A673 (cell line): Measurements from ENCODE around the gene SLC23A2. TPM values are rescaled to one million over a fixed set of nuclear protein-coding genes. Genes with fewer than 3 reads are reported as not detected.

ENCODE experiments used
- BruUV-seq: library from RNA; stranded (reverse); fragments of 400-500 nt; replicated peaks from 2 replicates; lab custom pipeline; 2021; lab: Mats Ljungman, UMichigan
- CTCF ChIA-PET: fragments of 300-600 bp; sonication (Branson Sonifier 250); formaldehyde crosslinking; loops from one replicate; lab custom pipeline; 2022; ENCODE audit warnings: antibody characterized with exemption; lab: Charles Lee
- POLR2A ChIA-PET: fragments of 300-600 bp; sonication (Branson Sonifier 250); formaldehyde crosslinking; loops from one replicate; lab custom pipeline; 2022; ENCODE audit warnings: antibody characterized with exemption; ENCODE audit not compliant: low non-redundant PET; lab: Charles Lee
- DNase-seq: peaks from one replicate; pipeline ENCODE4 v3.0.0-alpha.2; 2015; ENCODE audit warnings: low spot score
- H3K27ac ChIP-seq: fragments of 200-600 bp; sonication (generic); 2 replicates; pipeline ENCODE4 v1.5.1; 2016; ENCODE audit warnings: mixed run types, low read depth, mild to moderate bottlenecking, mixed read lengths, antibody characterized with exemption, low read length; ENCODE audit not compliant: poor library complexity, severe bottlenecking
- H3K27me3 ChIP-seq: fragments of 200-600 bp; sonication (generic); replicated peaks from 2 replicates; pipeline ENCODE4 v1.6.1; 2017; ENCODE audit warnings: mixed run types, low read depth, mild to moderate bottlenecking, mixed read lengths, antibody characterized with exemption, low read length; ENCODE audit not compliant: insufficient read depth, poor library complexity
- H3K36me3 ChIP-seq: fragments of 200-600 bp; sonication (generic); 2 replicates; pipeline ENCODE4 v1.6.1; 2016; ENCODE audit warnings: mixed run types, mild to moderate bottlenecking, mixed read lengths, antibody characterized with exemption, low read length; ENCODE audit not compliant: insufficient read depth, poor library complexity, severe bottlenecking
- H3K4me1 ChIP-seq: fragments of 200-600 bp; sonication (generic); 2 replicates; pipeline ENCODE4 v1.6.1; 2017; ENCODE audit warnings: mixed run types, mild to moderate bottlenecking, mixed read lengths, antibody characterized with exemption, low read length; ENCODE audit not compliant: insufficient read depth, poor library complexity, severe bottlenecking
- H3K4me3 ChIP-seq: fragments of 200-600 bp; sonication (generic); 2 replicates; pipeline ENCODE4 v1.5.1; 2016; ENCODE audit warnings: low read depth, mixed run types, mild to moderate bottlenecking, mixed read lengths, low read length; ENCODE audit not compliant: poor library complexity, severe bottlenecking
- H3K9me3 ChIP-seq: fragments of 200-600 bp; sonication (generic); 2 replicates; pipeline ENCODE4 v1.6.1; 2016; ENCODE audit warnings: mixed run types, low read depth, mild to moderate bottlenecking, mixed read lengths, antibody characterized with exemption, low read length; ENCODE audit not compliant: poor library complexity, severe bottlenecking
- EZH2 ChIP-seq: fragments of 200-600 bp; sonication (generic); IDR thresholded peaks from 2 replicates; pipeline ENCODE4 v1.6.1; 2017; ENCODE audit warnings: borderline replicate concordance, low read depth, mild to moderate bottlenecking, mixed read lengths, antibody characterized with exemption, low read length; ENCODE audit not compliant: poor library complexity, severe bottlenecking
- intact Hi-C: fragments of 100-400 bp; cut with micrococcal nuclease; formaldehyde crosslinking; loops from one replicate; pipeline ENCODE4 v1.10.0; 2022; ENCODE audit not compliant: unreplicated experiment
- total RNA-seq: library from RNA; stranded (reverse); gene quantifications from 2 replicates; pipeline ENCODE4 v1.2.3, GENCODE V29; 2021
- TF ChIP-seq, protein P1 (sequence below): fragments of 300-800, 200-600 bp; sonication (generic); conservative IDR thresholded peaks from 2 replicates; pipeline ENCODE4 v1.5.1; 2017; ENCODE audit warnings: low read depth, mild to moderate bottlenecking, antibody characterized with exemption, low read length, moderate library complexity, mixed read lengths

Gene SLC23A2
- total RNA-seq, 1 experiment from 2014 or later: 29.4 TPM

DNA sequence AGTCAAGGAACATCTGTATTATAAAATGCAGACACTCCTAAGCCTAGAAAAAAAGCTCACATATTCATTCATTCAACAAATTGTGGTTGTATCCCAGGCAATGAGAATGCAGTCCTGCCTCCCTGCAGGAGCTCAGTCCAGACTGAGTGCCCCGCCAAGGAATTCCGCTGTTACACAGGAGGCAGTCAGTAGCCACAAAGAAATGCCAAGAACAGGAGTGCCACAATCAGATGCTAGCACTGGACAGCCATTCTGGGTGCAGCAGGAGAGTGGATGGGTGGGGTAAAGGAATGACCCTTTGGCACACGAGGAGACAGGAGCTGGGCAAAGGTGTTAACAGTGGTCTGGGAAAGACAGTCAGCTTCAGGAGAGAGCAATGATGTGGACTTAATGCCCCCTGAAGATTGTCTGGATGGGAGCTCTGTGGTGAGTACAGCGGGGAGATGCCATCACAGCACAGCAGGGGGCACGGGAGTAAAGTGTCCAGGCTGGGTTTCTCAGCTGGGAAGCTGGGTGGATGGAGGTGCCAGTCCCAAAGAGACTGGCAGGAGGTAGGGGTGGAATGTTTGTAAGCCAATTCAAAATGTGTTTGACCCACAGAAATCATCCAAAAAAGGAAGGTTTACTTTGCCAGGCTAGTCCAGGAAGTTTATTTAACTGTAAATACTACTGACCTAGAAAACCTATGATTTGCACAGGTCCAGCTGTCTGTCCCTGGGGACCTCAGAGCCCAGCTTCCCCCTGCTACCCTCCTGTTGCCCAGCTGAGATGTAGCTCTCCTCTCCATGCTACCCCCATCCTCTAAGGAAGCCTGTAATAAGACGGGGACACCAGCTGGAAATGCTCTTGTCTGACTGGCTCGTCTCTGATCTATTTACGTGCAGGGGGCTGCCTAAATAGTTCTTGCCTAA lies 84.1 kb downstream of the SLC23A2 start:
- BruUV-seq: no TSS peak
- POLR2A ChIA-PET: no interaction called here
- DNase-seq: no peak
- Histone ChIP-seq H3K36me3 (no peaks in the 10 kb centered on the region), H3K27me3 (no peaks in the 10 kb centered on the region), H3K4me1 (no peaks in the 10 kb centered on the region), H3K9me3 (no peaks in the 10 kb centered on the region), H3K4me3 (no peak overlapping the region), H3K27ac (no peak overlapping the region)
- CTCF ChIA-PET: no interaction called here
- intact Hi-C loops: no loop called here
- TF ChIP-seq, protein P1, sequence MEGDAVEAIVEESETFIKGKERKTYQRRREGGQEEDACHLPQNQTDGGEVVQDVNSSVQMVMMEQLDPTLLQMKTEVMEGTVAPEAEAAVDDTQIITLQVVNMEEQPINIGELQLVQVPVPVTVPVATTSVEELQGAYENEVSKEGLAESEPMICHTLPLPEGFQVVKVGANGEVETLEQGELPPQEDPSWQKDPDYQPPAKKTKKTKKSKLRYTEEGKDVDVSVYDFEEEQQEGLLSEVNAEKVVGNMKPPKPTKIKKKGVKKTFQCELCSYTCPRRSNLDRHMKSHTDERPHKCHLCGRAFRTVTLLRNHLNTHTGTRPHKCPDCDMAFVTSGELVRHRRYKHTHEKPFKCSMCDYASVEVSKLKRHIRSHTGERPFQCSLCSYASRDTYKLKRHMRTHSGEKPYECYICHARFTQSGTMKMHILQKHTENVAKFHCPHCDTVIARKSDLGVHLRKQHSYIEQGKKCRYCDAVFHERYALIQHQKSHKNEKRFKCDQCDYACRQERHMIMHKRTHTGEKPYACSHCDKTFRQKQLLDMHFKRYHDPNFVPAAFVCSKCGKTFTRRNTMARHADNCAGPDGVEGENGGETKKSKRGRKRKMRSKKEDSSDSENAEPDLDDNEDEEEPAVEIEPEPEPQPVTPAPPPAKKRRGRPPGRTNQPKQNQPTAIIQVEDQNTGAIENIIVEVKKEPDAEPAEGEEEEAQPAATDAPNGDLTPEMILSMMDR: no peak
- TF ChIP-seq EZH2: no peak

DNA sequence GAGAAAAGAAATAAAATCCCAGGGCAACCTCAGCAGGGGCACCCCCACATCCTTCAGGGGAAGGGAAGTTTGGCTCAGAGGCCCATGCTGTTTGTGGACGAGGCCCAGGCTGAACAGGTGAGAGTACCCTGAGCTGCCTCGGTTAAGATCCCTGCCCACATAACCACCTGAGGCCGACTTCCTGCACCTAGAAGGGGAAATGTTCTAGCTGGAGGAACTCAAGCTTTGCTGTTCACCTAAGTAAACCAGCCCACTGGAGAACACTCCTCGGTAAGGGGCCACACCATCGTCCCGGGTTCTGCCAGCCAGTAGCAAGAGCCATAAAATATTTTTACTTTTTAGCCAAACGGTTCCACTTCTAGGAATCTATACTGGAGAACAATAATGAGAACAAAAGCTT lies 88.2 kb downstream of the SLC23A2 start:
- no peak for DNase-seq
- no peaks in the 10 kb centered on the region for H3K27me3 ChIP-seq
- no peak for TF ChIP-seq EZH2
- TF ChIP-seq, protein P1: no peak
- intact Hi-C loops: no loop called here
- H3K4me1 ChIP-seq: no peaks in the 10 kb centered on the region
- POLR2A ChIA-PET: no interaction called here
- no peaks in the 10 kb centered on the region for H3K9me3 ChIP-seq
- H3K27ac ChIP-seq: no peak overlapping the region
- H3K36me3 ChIP-seq: no peaks in the 10 kb centered on the region
- no peak overlapping the region for H3K4me3 ChIP-seq
- CTCF ChIA-PET: no interaction called here
- no TSS peak for BruUV-seq

DNA sequence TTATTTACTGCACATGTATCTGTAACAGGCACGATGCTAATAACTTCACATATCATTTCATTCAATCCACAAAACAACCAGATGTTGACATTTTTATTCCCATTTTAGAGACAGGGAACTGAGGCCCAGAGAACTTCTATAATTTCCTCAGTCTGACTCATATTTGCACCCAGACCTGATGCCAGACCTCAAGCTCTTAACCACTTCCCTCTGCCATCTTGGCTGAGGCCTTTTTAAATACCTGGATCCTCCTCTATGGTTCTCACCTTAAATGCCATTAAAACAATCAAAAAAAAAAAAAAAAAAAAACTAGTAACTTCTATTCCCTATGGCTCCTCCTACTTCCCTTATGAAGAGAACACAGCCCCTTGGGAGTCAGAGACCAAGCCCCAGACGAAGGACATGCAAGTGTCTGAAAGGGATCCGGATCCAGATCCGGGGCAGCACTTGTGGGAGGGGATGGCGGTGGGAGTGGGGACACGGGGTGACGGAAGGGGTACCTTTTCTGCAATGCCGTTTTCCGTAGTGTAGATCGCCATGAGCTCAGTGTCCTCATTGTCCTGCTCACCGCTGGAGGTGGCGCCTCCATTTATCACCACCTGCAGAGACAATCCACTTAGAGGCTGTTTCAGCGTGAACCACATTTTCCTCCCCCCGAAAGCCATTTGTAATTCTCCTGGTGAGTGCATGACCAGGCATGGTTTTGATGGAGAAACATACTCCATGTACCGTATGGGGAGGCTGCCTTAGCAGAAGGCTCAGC lies 88.7 kb downstream of the SLC23A2 start:
- no TSS peak for BruUV-seq
- Histone ChIP-seq H3K4me3 (no peak overlapping the region), H3K36me3 (no peaks in the 10 kb centered on the region), H3K9me3 (no peaks in the 10 kb centered on the region), H3K4me1 (no peaks in the 10 kb centered on the region), H3K27ac (no peak overlapping the region), H3K27me3 (no peaks in the 10 kb centered on the region)
- POLR2A ChIA-PET: no interaction called here
- intact Hi-C loops: no loop called here
- CTCF ChIA-PET: no interaction called here
- DNase-seq: no peak
- no peak for TF ChIP-seq EZH2
- TF ChIP-seq, protein P1: no peak
